Measurements from ENCODE around the gene UTY.
"Not testable (repeated sequence)": the region's sequence is repeated elsewhere in the genome, so short reads cannot be mapped to it uniquely, and the experiment has no call there.

DNA sequence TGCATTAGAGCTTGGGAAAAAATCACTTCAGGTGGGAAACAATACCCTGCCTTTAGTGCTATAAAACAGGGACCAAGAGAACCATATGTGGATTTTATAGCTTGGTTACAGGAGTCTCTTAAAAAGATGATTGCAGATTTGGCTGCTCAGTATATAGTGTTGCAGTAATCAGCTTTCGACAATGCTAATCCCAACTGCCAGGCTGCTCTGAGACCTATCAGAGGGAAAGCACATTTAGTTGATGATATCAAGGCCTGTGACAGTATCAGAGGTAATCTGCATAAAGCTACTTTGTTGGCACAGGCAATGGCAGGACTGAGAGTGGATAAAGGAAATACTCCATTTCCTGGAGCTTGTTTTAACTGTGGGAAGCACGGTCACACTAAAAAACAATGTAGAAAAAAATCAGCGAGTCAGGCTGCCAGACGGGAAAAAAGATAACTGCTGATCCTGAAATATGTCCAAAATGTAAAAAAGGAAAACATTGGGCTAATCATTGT lies 225.8 kb downstream of the UTY start:
- not testable (repeated sequence) for TF ChIP-seq CTCF (IDR thresholded peaks at IDR 0.05; ENCODE audit: low read depth, low read length, missing input control); YY1 (IDR thresholded peaks at IDR 0.05); REST (IDR thresholded peaks at IDR 0.05); ATF3 (IDR thresholded peaks at IDR 0.05); RAD21 (IDR thresholded peaks at IDR 0.05); SP1 (IDR thresholded peaks at IDR 0.05)
